Measurements from ENCODE around the gene TMPRSS9.

Gene TMPRSS9

DNA sequence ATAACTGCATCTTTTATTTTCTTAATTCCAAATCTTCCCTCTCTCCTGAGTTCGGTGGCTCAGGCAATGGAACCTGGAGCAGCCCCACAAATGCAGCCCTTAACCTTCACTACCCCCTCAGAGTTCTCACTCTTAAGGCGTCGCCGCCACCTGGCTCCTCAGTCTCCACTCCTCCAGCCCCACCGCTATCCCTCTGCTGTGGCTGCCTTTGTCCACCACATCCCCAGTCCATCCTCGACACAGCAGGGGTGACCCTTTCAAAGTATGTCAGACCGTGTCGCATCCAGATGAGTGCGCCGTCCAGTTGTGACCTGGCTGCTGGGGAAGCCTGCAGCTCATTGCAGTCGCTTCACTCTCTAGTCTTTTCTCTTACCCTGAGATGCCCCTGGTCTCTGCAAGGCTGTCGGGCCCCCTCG is 30.6 kb upstream of the TMPRSS9 start:
- no peak for DNase-seq

DNA sequence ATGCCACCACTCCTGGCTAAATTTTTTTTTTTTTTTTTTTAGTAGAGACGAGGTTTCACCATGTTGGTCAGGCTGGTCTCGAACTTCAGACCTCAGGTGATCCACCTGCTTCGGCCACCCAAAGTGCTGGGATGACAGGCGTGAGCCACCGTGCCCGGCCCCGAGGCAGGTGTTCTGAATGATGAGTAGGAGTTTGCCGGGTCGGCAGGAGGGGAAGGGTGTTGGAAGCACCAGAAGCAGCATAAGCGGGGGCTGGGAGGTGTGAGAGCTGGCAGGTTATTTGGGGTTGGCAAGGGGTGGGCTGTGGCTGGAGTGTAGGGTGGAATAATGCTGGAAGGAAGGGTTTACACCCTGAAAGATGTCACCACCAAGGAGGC is 29.8 kb upstream of the TMPRSS9 start:
- no peak for DNase-seq

DNA sequence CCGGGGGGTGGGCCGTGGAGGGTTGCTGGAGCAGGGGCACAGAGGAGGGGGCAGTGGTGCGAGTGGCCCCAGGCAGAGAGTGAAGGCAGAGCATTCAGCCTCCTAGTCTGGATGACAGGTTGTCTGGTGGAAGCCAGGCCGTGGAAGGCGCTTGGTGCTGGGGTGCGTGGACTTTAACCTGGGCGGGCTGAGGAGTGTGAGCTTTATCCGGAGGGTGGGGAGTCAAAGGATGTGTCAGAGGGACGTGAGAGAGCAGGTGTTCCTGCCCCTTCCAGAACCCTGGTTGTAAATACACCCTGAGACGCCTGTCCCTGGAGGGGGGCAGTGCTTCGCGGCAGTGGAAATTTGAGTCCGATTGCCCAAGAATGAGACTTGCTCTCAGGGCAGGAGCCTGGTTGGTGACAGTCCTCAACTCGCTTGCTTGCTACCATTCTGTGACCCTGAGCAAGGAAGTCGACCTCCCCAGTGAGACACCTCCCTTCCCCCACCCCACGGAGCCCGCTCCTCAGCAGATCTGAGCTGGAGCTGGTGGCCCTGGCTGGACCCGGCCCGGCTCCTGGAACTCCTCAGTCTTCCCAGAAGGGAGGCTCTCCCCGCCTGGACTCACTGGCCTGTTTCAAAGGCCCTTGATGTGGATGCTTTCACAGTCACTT is 29.3 kb upstream of the TMPRSS9 start:
- DNase-seq = no peak

DNA sequence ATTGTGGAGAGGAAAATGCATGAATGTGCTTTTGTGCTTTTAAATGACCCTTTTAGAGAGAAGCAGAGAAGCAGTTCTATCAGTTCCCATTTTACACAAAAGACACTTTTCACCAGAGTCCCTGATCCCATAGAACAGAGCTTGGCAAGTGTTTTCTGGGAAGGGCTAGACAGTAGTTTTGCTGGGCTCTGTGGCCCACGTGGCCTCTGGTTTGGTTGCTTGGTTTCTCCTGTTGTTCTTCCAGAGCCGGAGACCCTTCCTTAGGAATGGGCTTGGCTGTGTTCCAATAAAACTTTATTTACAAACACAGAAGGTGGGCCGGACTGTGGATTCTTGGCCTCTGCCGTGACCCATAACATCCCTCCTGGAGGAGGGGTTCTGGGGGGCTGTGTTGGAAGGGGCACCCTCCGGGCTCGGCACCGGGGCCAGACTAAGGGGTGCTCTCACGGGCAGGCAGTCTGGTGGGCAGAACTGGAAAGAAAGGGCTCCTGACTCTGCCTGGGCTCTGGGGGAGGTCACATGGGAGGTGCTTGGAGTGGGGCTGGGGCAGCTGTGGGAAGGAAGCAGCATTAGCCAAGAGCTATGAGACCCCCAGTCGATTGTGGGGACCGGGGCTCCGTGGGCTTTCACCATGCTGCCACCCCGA is 28.3 kb upstream of the TMPRSS9 start:
- no peak for DNase-seq

DNA sequence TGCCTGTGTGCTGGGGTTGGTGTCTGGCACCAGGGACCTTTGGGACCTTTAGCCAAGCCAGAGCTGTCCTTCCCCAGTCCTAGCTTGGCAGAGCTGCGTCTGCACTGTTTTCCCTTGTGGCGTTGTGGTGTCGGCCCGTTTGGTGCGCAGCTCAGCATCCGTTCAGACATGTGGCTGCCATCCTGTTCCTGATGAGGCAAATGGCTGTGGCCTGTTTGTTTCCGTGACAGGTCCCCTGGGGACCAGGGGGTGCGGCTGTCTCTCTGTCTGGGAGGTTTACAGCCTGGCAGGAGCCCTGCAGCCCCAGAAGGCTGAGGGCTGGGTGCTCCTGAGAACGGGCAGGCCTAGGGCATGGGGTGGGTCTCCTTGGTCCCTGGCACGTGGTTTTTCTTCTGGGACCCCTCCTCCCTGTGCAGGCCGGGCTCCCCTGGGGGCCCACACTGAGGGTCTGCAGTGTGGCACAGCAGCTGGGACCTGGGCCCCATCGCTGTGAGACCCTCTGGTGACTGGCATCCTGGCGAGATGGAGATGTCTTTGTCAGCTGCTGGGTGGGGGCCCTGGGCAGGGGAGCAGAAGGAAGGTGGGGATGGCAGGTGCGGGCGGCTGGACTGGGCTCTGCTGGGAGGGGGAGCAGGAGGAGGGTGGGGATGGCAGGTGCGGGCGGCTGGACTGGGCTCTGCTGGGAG is 27.6 kb upstream of the TMPRSS9 start:
- DNase-seq = peak; percentile 15

DNA sequence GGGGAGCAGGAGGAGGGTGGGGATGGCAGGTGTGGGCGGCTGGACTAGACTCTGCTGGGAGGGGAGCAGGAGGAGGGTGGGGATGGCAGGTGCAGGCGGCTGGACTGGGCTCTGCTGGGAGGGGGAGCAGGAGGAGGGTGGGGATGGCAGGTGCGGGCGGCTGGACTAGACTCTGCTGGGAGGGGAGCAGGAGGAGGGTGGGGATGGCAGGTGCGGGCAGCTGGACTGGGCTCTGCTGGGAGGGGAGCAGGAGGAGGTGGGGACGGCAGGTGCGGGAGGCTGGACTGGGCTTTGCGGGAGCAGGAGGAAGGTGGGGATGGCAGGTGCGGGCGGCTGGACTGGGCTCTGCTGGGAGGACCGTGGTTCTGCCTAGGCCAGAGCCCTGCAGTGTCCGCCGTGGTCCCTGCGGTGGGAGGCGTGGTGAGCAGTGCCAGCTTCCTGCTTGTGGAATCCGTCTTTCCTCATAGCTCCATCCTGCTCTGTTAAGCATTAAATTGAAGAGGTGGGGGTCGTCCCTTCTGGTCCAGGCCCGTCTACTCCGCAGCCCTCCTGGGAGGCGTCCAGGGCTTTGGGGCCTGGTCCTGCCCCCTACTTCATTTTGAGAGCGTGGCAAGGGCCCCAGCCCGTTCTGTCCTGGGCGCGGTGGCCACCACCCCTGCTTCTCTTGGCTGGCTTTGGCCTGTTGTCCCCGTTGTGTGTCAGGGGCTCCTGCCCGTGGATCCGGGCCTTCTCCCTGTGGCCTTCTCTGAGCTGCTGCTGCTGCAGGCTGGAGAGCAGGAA is 26.8 kb upstream of the TMPRSS9 start:
- no peak for DNase-seq

DNA sequence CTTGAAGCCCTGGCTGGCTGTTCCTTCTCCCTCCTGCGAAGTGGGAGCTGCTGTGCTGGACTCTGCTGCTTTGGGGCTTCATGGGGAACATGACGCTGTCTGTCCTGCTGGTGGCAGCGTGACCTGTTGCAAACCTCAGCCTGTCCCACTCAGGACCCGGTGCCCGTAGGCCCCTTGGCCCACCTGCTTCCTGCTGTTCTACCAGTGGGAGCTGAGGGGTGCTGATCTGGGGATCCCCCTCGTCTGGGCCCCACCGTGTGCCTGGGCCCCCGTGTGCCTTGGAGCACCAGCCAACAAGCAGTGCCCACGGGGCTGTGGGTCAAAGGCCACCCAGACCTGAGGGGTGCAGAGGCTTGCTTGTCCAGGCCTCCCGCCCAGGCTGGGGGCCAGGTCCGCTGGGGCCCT is 26.3 kb upstream of the TMPRSS9 start:
- no peak for DNase-seq

DNA sequence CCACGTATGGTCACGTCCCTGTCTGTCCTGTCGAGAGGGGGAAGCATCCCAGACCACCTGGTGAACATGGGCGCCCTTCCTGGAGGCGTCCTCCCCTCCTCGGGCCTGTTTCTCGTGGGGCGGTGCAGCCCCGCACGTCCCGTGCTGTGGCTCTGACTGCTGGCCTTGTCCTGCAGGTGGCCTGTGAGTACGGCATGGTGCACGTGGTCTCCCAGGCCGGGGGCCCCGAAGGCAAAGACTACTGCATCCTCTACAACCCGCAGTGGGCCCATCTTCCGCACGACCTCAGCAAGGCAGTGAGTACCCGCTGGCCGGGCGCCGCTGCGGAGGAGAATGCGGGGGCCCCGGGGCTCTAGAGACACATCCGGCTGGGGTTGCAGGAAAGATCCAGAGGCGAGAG is 25.6 kb upstream of the TMPRSS9 start:
- no peak for DNase-seq

DNA sequence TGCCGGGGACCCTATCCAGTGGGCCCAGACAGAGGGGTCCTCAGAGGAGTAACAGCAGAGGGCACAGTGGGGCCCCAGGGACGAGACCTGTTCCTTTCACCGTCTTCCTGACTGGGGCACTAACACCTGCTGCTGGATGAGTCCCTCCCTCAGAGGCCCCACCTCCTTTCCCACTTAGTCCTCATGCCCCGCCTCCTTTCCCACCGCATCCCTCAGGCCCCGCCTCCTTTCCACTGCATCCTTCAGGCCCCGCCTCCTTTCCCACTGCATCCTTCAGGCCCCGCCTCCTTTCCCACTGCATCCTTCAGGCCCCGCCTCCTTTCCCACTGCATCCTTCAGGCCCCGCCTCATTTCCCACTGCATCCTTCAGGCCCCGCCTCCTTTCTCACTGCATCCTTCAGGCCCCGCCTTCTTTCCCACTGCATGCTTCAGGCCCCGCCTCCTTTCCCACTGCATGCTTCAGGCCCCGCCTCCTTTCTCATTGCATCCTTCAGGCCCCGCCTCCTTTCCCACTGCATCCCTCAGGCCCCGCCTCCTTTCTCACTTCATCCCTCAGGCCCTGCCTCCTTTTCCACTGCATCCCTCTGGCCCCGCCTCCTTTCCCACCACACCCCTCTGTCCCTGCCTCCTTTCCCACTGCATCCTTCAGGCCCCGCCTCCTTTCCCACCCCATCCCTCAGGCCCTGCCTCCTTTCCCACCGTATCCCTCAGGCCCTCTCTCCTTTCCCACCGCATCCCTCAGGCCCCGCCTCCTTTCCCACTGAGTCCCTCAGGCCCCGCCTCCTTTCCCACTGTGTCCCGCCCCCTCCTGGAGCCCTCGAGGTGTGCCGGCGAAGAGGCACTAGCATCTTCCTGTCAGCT is 24.8 kb upstream of the TMPRSS9 start:
- DNase-seq = no peak

DNA sequence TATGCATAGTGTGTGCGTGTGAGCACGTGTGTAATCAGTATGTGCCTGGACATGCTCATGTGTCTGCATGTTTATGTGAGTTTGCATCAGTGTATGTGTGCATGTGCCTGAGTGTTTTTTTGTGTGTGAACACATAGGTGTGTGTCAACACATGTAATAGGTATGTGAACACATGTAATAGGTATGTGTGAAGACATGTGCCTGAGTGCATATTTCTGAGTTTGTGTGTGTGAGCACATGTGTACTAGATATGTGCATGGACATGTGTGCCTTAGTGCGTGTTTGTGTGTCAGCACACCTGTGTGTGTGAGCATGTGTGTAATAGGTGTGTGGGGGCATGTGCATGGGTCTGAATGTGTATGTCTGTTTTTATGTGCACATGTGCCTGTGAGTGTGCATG is 24.2 kb upstream of the TMPRSS9 start:
- DNase-seq = no peak

DNA sequence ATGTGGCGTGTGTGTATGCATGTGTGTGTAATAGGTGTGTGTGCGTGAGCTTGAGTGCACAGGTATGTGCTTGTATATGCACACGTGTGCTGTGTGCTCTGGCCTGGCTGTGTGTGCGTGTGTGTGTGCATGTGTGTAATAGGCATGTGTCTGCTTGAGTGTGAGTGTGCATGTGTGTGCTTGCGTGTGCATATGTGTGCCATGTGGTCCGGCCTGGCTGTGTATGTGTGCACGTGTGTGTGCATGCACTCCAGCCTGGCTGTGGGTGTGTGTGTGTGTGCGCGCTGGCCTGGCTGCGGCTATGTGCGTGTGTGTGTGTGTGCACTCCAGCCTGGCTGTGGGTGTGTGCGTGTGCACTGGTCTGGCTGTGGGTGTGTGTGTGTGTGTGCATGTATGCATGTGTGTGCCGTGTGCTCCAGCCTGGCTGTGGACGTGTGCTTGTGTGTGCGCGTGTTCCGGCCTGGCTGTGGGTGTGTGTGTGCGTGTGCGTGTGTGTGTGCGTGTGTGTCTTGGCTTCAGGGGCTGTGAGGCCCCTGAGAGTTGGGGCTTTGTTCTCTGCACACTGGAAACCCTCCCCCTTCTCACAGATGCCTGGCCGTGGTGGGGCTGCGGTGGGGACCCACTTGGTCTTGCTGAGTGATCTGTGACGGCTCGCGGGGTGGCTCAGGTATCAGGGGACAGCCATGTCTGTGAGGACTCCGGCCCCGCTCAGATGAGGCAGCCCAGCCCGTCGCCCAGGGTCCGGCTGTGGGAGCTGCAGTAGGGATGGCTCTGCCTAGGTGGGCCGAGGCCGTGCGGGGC is 23.3 kb upstream of the TMPRSS9 start:
- no peak for DNase-seq

DNA sequence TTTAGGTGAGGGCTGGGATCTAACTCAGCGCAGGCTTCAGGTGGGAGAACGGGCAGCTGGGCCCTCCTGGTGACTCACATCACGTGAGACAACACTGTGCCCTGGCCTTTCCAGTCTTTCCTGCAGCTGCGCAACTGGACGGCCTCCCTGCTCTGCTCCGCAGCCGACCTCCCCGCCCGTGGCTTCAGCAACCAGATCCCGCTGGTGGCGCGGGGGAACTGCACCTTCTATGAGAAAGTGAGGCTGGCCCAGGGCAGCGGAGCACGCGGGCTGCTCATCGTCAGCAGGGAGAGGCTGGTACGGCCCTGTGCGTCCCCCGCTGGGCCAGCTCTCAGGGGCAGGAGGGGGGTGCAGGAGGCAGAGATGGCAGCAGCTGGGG is 22.7 kb upstream of the TMPRSS9 start:
- DNase-seq = no peak

DNA sequence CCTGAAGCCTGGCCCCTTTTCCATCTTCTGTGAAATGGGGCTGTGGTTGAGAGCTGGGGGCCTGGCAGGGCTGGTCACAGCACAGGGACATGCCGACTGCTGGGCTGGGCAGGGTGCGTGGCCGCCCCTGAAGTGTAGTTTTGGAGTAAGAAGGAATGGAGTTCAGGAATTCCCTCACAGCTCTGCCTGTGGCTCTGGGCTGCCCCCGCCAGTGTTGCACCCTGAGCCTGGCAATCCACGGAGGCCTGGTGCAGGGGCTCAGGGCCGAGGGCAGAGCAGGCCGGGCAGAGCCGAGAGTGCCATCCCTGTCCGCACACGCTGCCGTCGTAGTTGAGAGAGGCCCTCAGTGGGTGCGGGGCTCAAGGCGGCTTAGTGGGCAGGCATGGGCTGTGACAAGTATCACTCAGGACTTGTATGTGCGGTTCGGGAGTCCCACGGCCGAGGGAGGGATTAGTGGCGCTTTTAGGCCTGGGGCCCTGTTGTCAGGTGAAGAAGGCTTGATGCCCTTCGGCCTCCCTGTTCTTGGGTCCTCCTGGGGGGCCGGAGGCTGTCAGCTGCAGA is 21.9 kb upstream of the TMPRSS9 start:
- no peak for DNase-seq

DNA sequence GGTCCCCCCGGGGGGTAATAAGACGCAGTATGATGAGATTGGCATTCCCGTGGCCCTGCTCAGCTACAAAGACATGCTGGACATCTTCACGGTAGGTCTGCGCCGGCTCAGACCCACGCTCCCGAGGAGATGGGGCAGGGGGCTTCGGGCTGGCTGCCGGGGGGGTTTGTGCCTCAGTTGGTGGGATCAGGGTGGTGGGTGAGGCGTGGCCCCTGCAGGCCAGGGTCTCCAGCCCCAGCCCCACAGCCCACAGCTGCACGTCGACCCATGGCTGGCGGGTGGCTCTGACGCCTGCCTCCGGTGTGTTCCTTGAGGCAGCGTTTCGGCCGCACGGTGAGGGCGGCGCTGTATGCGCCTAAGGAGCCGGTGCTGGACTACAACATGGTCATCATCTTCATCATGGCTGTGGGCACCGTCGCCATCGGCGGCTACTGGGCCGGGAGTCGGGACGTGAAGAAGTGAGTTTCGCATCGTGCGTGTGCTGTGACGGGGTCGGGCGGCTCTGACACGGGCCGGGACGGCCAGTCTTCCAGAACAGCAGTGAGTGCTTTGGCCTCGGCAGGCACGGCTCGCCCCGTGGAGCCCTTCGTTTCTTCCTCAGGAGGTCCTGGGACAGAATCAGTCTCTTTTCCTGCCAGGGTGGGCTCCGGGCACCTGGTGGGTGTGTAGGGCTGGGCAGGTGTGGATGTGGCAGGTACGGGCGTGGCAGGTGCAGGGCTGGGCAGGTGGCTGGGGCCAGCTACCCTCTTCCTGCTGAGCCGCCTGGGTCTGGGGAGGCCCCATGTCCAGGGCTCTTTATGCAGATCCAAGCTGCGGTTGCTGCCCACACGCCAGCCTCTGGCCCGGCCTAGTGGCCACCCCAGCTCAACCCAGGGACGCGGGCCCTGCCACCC is 21.1 kb upstream of the TMPRSS9 start:
- no peak for DNase-seq

DNA sequence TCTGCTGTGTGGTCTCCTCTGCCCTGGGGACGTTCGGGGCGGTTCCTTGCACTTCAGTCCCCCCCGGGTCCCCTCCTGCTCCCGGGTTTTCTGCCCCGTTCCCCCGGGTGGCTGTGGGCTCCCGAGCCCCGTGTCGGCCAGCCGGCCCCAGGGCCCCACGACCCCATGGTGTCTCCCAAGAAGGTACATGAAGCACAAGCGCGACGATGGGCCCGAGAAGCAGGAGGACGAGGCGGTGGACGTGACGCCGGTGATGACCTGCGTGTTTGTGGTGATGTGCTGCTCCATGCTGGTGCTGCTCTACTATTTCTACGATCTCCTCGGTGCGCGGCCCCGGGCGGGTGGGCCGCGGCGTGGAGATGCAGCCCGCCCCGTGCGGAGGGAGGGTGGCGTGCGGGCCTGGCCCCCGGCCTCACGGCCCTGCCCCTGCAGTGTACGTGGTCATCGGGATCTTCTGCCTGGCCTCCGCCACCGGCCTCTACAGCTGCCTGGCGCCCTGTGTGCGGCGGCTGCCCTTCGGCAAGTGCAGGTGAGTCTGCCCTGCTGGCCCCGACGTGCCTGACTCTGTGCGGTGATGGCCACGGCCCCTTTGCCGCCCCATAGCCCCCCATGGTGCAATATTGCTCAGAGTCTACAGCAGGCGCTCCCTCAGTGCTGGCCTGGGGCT is 20.3 kb upstream of the TMPRSS9 start:
- DNase-seq = no peak

DNA sequence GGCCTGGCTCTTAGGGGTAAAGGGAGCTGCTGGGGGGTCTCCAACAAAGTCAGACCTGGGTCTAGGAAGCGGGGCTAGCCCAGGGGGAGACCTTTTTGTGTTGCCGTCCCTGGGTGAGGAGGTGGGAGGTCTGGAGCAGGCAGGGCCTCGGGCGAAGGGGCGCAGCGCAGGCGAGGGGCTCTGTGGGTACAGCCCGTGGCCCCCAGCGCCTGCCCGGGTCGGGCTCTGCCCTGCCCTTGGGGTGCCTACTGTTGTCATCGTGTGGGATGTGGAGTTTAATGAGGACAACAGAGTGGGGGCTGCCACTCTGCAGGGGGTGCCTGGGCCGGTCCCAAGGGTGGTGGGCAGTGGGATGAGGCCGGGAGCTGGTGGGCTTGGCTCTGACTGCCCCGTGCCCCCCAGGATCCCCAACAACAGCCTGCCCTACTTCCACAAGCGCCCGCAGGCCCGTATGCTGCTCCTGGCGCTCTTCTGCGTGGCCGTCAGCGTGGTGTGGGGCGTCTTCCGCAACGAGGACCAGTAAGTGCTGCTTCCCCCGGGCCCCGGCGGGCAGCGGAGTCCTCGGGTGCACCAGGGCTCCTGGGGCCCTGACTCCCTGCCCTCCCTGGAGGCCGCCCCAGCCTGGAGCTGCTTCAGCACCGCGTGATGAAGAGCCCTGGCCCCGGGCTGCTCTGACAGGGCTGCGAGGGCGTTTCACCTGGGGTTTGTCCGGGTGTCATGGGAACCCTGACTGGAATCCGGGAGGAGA is 19.4 kb upstream of the TMPRSS9 start:
- no peak for DNase-seq

DNA sequence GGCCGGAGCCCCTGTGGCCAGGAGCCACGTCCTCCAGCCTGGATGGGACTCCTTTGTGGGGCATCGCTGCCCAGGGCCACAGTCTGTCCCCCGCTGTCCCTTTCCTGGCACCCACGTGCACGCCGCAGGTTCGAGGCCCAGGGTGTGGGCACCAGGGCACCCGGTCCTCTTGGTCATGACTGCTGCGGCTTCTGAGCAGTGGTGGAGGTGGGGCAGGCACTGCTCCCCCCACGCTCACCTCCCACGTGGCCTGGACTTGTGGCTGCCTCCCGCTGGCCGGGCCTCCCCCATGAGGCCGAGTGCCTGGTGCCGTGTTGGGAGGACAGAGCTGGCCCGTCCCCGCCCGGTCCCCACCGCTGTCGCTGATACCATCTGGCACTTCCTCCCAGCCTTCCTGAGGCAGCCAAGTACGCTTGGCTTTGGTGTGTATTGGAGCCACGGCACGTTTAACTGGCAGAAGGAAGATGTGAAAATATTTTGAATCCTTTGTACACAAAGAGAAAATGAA is 18.8 kb upstream of the TMPRSS9 start:
- DNase-seq = no peak

DNA sequence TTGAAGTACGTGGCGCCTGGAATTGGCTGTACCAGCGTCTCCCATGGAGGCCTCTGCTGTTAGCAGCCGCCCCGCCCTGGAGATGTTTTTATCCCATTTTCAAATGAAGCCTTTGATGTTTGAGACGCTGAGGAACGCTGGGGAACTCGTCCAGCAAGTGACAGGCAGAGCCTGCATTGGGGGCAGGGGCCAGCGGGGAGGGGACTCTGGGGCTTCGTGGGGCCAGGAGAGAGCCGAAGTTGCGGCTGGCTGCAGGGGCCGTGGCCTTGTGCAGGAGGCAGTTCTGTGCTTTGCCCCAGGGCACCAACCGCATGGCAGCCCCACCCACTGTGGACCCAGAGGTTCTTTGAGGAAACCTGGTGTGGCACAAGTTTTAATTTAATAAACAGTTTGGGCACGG is 18.1 kb upstream of the TMPRSS9 start:
- DNase-seq = no peak
